Measurements from ENCODE around the gene CR2.

CR2 gene

GRCh38 chr1:207462535-207462934 lies 8.4 kb downstream of the CR2 start:
- no peak overlapping the region for H3K4me3 ChIP-seq (ENCODE audit: low read depth, low read length)
- TF ChIP-seq, protein P1, sequence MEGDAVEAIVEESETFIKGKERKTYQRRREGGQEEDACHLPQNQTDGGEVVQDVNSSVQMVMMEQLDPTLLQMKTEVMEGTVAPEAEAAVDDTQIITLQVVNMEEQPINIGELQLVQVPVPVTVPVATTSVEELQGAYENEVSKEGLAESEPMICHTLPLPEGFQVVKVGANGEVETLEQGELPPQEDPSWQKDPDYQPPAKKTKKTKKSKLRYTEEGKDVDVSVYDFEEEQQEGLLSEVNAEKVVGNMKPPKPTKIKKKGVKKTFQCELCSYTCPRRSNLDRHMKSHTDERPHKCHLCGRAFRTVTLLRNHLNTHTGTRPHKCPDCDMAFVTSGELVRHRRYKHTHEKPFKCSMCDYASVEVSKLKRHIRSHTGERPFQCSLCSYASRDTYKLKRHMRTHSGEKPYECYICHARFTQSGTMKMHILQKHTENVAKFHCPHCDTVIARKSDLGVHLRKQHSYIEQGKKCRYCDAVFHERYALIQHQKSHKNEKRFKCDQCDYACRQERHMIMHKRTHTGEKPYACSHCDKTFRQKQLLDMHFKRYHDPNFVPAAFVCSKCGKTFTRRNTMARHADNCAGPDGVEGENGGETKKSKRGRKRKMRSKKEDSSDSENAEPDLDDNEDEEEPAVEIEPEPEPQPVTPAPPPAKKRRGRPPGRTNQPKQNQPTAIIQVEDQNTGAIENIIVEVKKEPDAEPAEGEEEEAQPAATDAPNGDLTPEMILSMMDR (IDR thresholded peaks at IDR 0.05; ENCODE audit: borderline replicate concordance, insufficient read depth, low read depth, low read length), result no peak

GRCh38 chr1:207463021-207463420 lies 8.9 kb downstream of the CR2 start:
- TF ChIP-seq, protein P1 (IDR thresholded peaks at IDR 0.05; ENCODE audit: borderline replicate concordance, insufficient read depth, low read depth, low read length), result no peak
- no peak overlapping the region for H3K4me3 ChIP-seq (ENCODE audit: low read depth, low read length)

DNA sequence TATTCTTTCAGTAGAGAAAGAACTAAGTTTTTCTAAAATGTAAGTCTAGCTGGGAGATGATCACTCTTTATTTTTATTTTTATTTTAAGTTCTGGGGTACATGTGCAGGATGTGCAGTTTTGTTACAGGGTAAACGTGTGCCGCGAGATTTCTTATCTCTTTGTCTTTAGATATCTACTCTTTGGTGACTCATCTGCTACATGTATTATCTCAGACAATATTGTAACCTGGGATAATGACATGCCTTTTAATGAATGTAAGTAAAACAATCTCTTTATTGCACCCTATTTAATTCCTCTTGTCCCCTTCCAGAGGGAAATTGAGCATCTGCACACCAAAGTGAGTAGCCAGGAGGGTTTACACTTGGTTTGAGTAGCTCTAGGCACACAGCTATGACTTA lies 9.4 kb downstream of the CR2 start:
- H3K4me3 ChIP-seq (ENCODE audit: low read depth, low read length), result no peak overlapping the region
- TF ChIP-seq, protein P1 (IDR thresholded peaks at IDR 0.05; ENCODE audit: borderline replicate concordance, insufficient read depth, low read depth, low read length), result no peak

DNA sequence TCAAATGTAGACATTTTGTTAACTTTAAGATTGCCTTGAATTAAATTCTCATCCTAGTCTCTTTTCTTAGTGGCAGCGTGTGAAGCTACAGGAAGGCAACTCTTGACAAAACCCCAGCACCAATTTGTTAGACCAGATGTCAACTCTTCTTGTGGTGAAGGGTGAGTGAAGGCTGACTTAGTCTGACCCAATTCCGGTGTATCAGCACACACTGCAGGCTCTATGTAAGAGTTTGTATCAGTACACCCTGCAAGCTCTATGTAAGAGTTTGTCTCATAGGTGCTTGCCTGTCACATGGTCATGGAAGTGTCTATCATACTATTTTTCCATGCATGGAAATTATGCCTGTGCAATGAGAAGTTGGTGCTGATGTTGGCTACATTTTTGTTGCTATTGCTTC lies 16.8 kb downstream of the CR2 start:
- TF ChIP-seq, protein P1 (IDR thresholded peaks at IDR 0.05; ENCODE audit: borderline replicate concordance, insufficient read depth, low read depth, low read length), result no peak
- no peak overlapping the region for H3K4me3 ChIP-seq (ENCODE audit: low read depth, low read length)

- H3K4me3 ChIP-seq (ENCODE audit: low read depth, low read length), result no peak overlapping the region
- TF ChIP-seq, protein P1 (IDR thresholded peaks at IDR 0.05; ENCODE audit: borderline replicate concordance, insufficient read depth, low read depth, low read length), result no peak
Observed at GRCh38 chr1:207474210-207474609, 20.1 kb downstream of the CR2 start.

DNA sequence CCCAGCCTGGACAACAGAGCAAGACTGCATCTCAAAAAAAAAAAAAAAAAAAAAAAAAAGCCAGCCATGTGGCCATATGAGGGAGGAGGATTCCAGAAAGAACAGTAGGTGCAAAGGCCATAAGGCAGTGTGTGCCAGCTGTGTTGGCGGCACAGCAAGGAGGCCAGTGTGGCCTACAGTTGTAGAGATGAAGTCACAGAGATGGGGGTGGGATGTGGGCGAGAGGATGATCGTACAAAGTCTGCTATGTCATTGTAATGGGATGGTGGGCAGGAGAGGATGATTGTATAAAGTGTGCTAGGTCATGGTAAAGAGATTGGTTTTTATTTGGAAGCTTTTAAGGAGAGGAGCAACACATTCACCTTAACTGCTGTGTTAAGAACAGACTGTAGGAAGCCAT lies 32.1 kb downstream of the CR2 start:
- H3K4me3 ChIP-seq (ENCODE audit: low read depth, low read length), result no peak overlapping the region
- TF ChIP-seq, protein P1 (IDR thresholded peaks at IDR 0.05; ENCODE audit: borderline replicate concordance, insufficient read depth, low read depth, low read length), result no peak

GRCh38 chr1:207487636-207488035 lies 33.5 kb downstream of the CR2 start:
- no peak overlapping the region for H3K4me3 ChIP-seq (ENCODE audit: low read depth, low read length)
- TF ChIP-seq, protein P1 (IDR thresholded peaks at IDR 0.05; ENCODE audit: borderline replicate concordance, insufficient read depth, low read depth, low read length), result no peak
